K562 (cell line): ENCODE data around the gene MAP7D1. TPM values are rescaled to one million over a fixed set of nuclear protein-coding genes. Genes with fewer than 3 reads are reported as not detected.

Experiments
- BCL6 ChIP-seq: fragments of 250-450 bp; sonication (Bioruptor Pico); IDR thresholded peaks from 2 replicates; pipeline ENCODE4 v1.4.0; 2020
- CCNT2 ChIP-seq: IDR thresholded peaks from 2 replicates; pipeline ENCODE4 v1.6.1; 2011; ENCODE audit warnings: borderline replicate concordance, low read depth, mild to moderate bottlenecking, moderate library complexity, mixed read lengths, low read length; ENCODE audit not compliant: insufficient read length; ENCODE audit errors: extremely low read depth
- ELF4 ChIP-seq: fragments of 450-650 bp; formaldehyde crosslinking; IDR thresholded peaks from 2 replicates; pipeline ENCODE4 v1.4.0; 2022; ENCODE audit warnings: missing genetic modification characterization
- ETV6 ChIP-seq, 3 experiments: fragments of 150-350 bp in 1 of 3; sonication (generic) in 1 of 3; formaldehyde crosslinking in 1 of 3; IDR thresholded peaks; 2 replicates each; pipeline versions ENCODE4 v1.6.1 to v1.8.0; 2014 to 2022; ENCODE audit warnings: borderline replicate concordance in 2 of 3, low read depth in 2 of 3, antibody characterized with exemption in 1 of 3, low read length in 1 of 3, mild to moderate bottlenecking in 1 of 3, missing genetic modification reagents in 1 of 3
- FOXA1 ChIP-seq: fragments of 450-650 bp; IDR thresholded peaks from 2 replicates; pipeline ENCODE4 v1.6.1; 2016; ENCODE audit warnings: mild to moderate bottlenecking, borderline replicate concordance
- IFI16 ChIP-seq: fragments of 250-450 bp; sonication (Bioruptor Pico); IDR thresholded peaks from 2 replicates; pipeline ENCODE4 v2.1.2; 2022; ENCODE audit warnings: mild to moderate bottlenecking, inconsistent platforms
- MAFF ChIP-seq: IDR thresholded peaks from 2 replicates; pipeline ENCODE4 v1.6.1; 2012; ENCODE audit warnings: low read length, improper control_type of control experiment
- SAP30 ChIP-seq: fragments of 200-600 bp; sonication (generic); IDR thresholded peaks from 2 replicates; pipeline ENCODE4 v1.6.1; 2012; ENCODE audit warnings: borderline replicate concordance, low read depth, mild to moderate bottlenecking, moderate library complexity, low read length, control low read depth, inconsistent platforms; ENCODE audit not compliant: insufficient read depth, poor library complexity, severe bottlenecking
- SIX5 ChIP-seq, 2 experiments: IDR thresholded peaks; 2 replicates each; pipeline ENCODE4 v1.6.1; 2011; ENCODE audit warnings: low read length in 2 of 2, borderline replicate concordance in 1 of 2, low read depth in 1 of 2, mild to moderate bottlenecking in 1 of 2, moderate library complexity in 1 of 2; ENCODE audit not compliant: insufficient read depth in 1 of 2
- STAG1 ChIP-seq: sonication (generic); formaldehyde crosslinking; IDR thresholded peaks from 2 replicates; pipeline ENCODE4 v1.5.0; 2020; ENCODE audit warnings: missing genetic modification reagents, borderline replicate concordance
- WHSC1 ChIP-seq: IDR thresholded peaks from one replicate; pipeline ENCODE4 v1.6.1; 2012; ENCODE audit warnings: low read length, control low read depth, inconsistent platforms
- XRCC3 ChIP-seq: fragments of 450-650 bp; IDR thresholded peaks from 2 replicates; pipeline ENCODE4 v1.6.1; 2017; ENCODE audit warnings: mild to moderate bottlenecking, moderate library complexity
- ZSCAN32 ChIP-seq: fragments of 450-650 bp; formaldehyde crosslinking; IDR thresholded peaks from 2 replicates; pipeline ENCODE4 v1.4.0; 2020; ENCODE audit warnings: mild to moderate bottlenecking, moderate library complexity
- polyA plus RNA-seq, 8 experiments: library from polyadenylated mRNA; depleted of rRNA in 4 of 8; stranded (reverse) in 5 of 8; unstranded in 3 of 8; fragments of >200 nt; fragmentation: Nextera tagmentation in 2 of 8; fragmentation: Illumina TruSeq in 1 of 8; extraction: Ambion mirVana in 2 of 8; extraction: Trizol in 1 of 8; gene quantifications; 2 replicates each; pipeline versions ENCODE4 v1.2.1 to v1.2.3, GENCODE V29; 2011 to 2014; ENCODE audit warnings: inconsistent platforms in 1 of 8, missing spikeins in 1 of 8
- total RNA-seq, 7 experiments: library from RNA; depleted of rRNA in 6 of 7; stranded (reverse); fragments of >200 nt in 6 of 7; fragmentation: Illumina TruSeq in 2 of 7; extraction: Trizol in 2 of 7; gene quantifications; 2 replicates each; pipeline versions ENCODE4 v1.2.1 to v1.2.3, GENCODE V29; 2011 to 2021; ENCODE audit warnings: low replicate concordance in 1 of 7
- TF ChIP-seq, protein P1 (sequence below), 2 experiments: fragments of 200-800 bp in 1 of 2; sonication (Bioruptor generic) in 1 of 2; sonication (generic) in 1 of 2; formaldehyde crosslinking in 1 of 2; IDR thresholded peaks in 1 of 2; conservative IDR thresholded peaks in 1 of 2; 2 replicates each; pipeline versions ENCODE4 v1.5.0 to v1.6.1; 2016 to 2020; ENCODE audit warnings: missing compliant biosample characterization in 1 of 2, missing genetic modification characterization in 1 of 2, missing genetic modification reagents in 1 of 2
- TF ChIP-seq, protein P2 (sequence below), 2 experiments: IDR thresholded peaks; 2 replicates each; pipeline ENCODE4 v1.6.1; 2011; ENCODE audit warnings: borderline replicate concordance in 1 of 2, control low read depth in 1 of 2, low read depth in 1 of 2, low read length in 1 of 2, mild to moderate bottlenecking in 1 of 2, mixed read lengths in 1 of 2, moderate library complexity in 1 of 2; ENCODE audit not compliant: insufficient read depth in 1 of 2, insufficient read length in 1 of 2, poor library complexity in 1 of 2, severe bottlenecking in 1 of 2; ENCODE audit errors: extremely low read depth in 1 of 2
- TF ChIP-seq, protein P3 (sequence below): fragments of 450-650 bp; IDR thresholded peaks from 2 replicates; pipeline ENCODE4 v1.6.1; 2017; ENCODE audit warnings: antibody characterized with exemption
- TF ChIP-seq, protein P4 (sequence below): fragments of 250-450 bp; sonication (Bioruptor Pico); IDR thresholded peaks from 2 replicates; pipeline ENCODE4 v1.5.0; 2020; ENCODE audit warnings: mild to moderate bottlenecking
- TF ChIP-seq, protein P5 (sequence below): sonication (generic); formaldehyde crosslinking; IDR thresholded peaks from 2 replicates; pipeline ENCODE4 v1.8.0; 2022; ENCODE audit warnings: mild to moderate bottlenecking, missing genetic modification reagents

The MAP7D1 gene
- total and polyA plus RNA-seq, 9 of the 15 experiments (the other 6 are each of a cell fraction or from before 2014, with no cell fraction given) = 3.6 to 108 (median 34.5) TPM

DNA sequence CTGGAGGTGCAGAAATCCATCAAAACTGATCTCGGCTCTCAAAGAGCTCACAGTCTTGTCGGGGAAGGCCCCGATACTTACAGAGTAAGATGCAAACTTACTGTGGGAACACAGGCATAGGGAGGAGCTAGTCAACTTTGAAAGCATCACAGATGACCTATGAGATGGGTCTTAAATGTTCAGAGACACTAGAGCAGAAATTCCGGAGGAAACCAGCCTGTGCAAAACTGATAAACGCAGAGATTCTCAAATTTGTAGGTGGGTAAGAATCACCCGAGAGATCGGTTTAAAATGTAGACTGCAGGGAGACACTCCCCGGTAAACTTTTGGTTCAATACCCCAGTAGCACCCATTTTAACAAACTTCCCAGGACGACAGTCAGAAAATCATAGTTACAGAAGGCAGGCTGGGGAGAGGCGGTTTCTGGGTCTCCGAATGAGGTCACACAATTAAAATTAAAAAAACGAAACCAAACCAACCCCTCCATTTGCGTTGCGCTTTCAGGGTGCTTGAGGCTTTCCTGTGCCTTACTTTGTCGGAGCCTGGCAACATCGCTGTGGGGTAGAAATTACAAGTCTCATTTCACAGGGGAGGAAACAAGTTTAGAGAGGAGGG is 67.5 kb downstream of the MAP7D1 start (continued):
- TF ChIP-seq, protein P1, sequence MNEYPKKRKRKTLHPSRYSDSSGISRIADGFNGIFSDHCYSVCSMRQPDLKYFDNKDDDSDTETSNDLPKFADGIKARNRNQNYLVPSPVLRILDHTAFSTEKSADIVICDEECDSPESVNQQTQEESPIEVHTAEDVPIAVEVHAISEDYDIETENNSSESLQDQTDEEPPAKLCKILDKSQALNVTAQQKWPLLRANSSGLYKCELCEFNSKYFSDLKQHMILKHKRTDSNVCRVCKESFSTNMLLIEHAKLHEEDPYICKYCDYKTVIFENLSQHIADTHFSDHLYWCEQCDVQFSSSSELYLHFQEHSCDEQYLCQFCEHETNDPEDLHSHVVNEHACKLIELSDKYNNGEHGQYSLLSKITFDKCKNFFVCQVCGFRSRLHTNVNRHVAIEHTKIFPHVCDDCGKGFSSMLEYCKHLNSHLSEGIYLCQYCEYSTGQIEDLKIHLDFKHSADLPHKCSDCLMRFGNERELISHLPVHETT (CRISPR knock-in tag; conservative IDR thresholded peaks at IDR 0.05 in 1 of 2, IDR thresholded peaks at IDR 0.05 in 1 of 2) = no peak
- no peak for TF ChIP-seq CCNT2
- TF ChIP-seq, protein P2, sequence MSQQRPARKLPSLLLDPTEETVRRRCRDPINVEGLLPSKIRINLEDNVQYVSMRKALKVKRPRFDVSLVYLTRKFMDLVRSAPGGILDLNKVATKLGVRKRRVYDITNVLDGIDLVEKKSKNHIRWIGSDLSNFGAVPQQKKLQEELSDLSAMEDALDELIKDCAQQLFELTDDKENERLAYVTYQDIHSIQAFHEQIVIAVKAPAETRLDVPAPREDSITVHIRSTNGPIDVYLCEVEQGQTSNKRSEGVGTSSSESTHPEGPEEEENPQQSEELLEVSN (IDR thresholded peaks at IDR 0.05; ENCODE audit: borderline replicate concordance in 1 of 2, extremely low read depth in 1 of 2, insufficient read depth in 1 of 2, insufficient read length in 1 of 2, low read depth in 1 of 2, low read length in 1 of 2, poor library complexity in 1 of 2, severe bottlenecking in 1 of 2) = no peak
- no peak for TF ChIP-seq XRCC3
- TF ChIP-seq, protein P3, sequence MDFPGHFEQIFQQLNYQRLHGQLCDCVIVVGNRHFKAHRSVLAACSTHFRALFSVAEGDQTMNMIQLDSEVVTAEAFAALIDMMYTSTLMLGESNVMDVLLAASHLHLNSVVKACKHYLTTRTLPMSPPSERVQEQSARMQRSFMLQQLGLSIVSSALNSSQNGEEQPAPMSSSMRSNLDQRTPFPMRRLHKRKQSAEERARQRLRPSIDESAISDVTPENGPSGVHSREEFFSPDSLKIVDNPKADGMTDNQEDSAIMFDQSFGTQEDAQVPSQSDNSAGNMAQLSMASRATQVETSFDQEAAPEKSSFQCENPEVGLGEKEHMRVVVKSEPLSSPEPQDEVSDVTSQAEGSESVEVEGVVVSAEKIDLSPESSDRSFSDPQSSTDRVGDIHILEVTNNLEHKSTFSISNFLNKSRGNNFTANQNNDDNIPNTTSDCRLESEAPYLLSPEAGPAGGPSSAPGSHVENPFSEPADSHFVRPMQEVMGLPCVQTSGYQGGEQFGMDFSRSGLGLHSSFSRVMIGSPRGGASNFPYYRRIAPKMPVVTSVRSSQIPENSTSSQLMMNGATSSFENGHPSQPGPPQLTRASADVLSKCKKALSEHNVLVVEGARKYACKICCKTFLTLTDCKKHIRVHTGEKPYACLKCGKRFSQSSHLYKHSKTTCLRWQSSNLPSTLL = no peak
- no peak for TF ChIP-seq STAG1 (CRISPR knock-in tag)
- TF ChIP-seq, protein P4, sequence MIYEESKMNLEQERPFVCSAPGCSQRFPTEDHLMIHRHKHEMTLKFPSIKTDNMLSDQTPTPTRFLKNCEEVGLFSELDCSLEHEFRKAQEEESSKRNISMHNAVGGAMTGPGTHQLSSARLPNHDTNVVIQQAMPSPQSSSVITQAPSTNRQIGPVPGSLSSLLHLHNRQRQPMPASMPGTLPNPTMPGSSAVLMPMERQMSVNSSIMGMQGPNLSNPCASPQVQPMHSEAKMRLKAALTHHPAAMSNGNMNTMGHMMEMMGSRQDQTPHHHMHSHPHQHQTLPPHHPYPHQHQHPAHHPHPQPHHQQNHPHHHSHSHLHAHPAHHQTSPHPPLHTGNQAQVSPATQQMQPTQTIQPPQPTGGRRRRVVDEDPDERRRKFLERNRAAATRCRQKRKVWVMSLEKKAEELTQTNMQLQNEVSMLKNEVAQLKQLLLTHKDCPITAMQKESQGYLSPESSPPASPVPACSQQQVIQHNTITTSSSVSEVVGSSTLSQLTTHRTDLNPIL (CRISPR knock-in tag) = no peak
- no peak for TF ChIP-seq IFI16 (CRISPR knock-in tag)
- TF ChIP-seq, protein P5, sequence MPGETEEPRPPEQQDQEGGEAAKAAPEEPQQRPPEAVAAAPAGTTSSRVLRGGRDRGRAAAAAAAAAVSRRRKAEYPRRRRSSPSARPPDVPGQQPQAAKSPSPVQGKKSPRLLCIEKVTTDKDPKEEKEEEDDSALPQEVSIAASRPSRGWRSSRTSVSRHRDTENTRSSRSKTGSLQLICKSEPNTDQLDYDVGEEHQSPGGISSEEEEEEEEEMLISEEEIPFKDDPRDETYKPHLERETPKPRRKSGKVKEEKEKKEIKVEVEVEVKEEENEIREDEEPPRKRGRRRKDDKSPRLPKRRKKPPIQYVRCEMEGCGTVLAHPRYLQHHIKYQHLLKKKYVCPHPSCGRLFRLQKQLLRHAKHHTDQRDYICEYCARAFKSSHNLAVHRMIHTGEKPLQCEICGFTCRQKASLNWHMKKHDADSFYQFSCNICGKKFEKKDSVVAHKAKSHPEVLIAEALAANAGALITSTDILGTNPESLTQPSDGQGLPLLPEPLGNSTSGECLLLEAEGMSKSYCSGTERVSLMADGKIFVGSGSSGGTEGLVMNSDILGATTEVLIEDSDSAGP (CRISPR knock-in tag) = 0 out of 2 replicates have a peak, but pooled peaks have one; percentile 33
- peak; percentile 79 for TF ChIP-seq ELF4 (CRISPR knock-in tag)
- TF ChIP-seq SIX5 (IDR thresholded peaks at IDR 0.05; ENCODE audit: borderline replicate concordance in 1 of 2, insufficient read depth in 1 of 2, low read depth in 1 of 2, low read length in 2 of 2) = no peak
- peak; percentile 23; the same call in 1 of the 2 replicates for TF ChIP-seq ZSCAN32 (CRISPR knock-in tag)
- no peak for TF ChIP-seq BCL6
- 0 out of 2 replicates have a peak, but pooled peaks have one; percentile 17 for TF ChIP-seq MAFF
- no peak for TF ChIP-seq FOXA1
- TF ChIP-seq WHSC1 = no peak
- peak; percentile 28 for TF ChIP-seq SAP30
- TF ChIP-seq ETV6 (IDR thresholded peaks at IDR 0.05; ENCODE audit: borderline replicate concordance in 1 of 2, low read depth in 2 of 2, low read length in 1 of 2) = no peak
- no peak for TF ChIP-seq ETV6 (CRISPR knock-in tag; IDR thresholded peaks at IDR 0.05; ENCODE audit: borderline replicate concordance)
